Fibroblast of skin of back (primary cell): ENCODE data around the gene PIK3R6.
"Not testable (repeated sequence)": the region's sequence is repeated elsewhere in the genome, so short reads cannot be mapped to it uniquely, and the experiment has no call there.

ENCODE experiments used
- DNase-seq: peaks from one replicate; pipeline ENCODE4 v3.0.0-alpha.2; 2013

The PIK3R6 gene

GRCh38 chr17:8872705-8873435 lies 5.4 kb upstream of the PIK3R6 start:
- DNase-seq: no peak

DNA sequence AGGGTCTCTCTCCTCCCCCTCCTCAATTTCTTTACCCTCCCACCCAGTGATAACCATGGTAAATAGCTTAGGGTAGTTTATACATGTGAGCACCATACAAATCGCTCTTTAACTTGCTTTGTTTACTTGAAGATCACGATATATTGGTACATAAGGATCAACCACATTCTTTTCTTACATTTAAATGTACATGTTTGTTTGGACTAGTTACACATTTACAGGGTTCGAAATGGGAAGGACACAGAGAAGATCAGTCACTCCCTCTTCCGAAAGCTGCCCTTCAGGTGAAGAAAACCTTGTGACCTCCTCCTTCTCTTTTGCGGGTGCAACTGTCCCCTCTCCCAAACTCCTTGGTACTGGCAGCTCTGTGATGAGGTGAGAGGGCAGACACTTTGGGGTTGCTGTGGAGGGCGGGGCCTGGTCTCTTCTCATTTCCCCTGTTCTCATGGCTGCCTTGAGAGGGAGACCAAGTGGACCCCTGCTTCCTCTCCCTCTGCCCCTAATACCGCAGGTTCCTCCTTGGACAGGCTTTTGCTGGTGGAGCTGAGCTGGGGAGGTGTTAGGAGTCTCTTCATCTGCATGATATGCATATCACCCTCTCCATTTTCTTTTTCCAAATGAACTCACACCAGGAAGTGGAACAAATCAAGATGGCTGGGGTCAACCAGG lies 4.7 kb upstream of the PIK3R6 start:
- DNase-seq: no peak

DNA sequence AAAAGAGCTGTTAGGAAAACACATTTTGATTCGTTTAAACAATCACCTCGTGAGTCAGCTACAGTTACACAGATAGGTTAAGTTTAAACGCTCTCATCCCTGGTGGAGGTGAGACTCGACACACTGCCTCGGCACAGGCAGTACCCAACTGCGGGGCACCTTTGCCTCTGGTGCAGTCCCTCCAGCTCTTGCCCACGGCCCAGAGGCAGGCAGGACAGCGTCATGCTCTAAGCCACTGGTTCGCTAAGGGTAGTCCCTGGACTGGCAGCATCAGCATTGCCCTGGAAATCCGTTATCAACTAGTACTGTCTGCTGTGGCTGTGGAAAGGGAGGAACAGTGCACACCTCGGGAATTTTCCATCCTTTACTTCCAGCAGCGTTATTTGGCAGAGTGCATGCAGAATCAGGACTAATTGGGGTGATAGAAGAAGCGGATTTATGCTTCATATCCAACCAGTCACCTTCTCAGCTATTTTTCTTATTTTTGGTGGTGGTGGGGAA lies 3.7 kb upstream of the PIK3R6 start:
- DNase-seq: no peak

GRCh38 chr17:8870406-8871040 lies 3.0 kb upstream of the PIK3R6 start:
- no peak for DNase-seq

GRCh38 chr17:8869114-8869815 lies 1.8 kb upstream of the PIK3R6 start:
- DNase-seq: no peak

DNA sequence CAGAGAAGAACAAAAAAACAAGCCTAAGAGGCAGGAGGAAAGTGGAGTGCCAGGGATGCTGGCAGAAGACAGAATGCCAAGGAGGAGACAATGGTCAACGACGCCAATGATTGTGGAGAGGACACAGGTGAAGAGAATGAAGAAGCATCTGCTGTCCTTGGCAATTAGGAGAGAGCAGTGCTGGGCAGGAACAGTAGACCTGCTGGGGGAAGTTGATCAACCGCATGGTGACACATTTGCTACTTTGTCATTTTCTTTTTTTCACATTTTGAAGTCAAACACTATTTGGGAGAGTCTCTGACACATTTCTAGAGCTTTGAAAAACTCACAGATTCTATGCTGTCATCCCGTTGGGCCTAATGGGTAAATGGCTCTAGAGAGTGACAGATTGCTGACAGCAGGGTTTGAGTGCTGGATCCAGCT lies 1.1 kb upstream of the PIK3R6 start:
- no peak for DNase-seq

GRCh38 chr17:8868092-8868491 lies 618 bp upstream of the PIK3R6 start:
- DNase-seq: no peak

GRCh38 chr17:8865811-8866210 lies 1.7 kb downstream of the PIK3R6 start:
- DNase-seq: no peak

DNA sequence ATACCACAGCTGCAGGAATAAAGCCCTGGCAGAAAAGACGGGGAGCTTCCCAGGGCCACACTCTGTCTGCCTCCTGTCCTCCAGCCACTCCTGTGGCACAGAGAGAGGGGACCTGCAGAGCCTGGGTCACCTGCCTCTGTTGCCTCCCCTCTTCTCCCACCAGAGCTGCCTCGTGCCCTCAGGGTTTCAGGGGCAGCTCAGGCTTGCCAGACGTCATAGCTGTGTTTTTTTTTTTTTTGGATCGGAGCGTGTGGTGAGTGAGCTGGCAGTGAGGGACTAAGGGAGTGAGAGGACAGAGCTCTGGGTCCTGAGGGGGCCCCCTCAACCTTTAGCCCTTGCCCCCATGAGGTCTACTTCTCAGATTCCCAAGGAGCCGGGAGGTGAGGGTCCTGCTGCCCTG lies 2.1 kb downstream of the PIK3R6 start:
- DNase-seq: no peak

DNA sequence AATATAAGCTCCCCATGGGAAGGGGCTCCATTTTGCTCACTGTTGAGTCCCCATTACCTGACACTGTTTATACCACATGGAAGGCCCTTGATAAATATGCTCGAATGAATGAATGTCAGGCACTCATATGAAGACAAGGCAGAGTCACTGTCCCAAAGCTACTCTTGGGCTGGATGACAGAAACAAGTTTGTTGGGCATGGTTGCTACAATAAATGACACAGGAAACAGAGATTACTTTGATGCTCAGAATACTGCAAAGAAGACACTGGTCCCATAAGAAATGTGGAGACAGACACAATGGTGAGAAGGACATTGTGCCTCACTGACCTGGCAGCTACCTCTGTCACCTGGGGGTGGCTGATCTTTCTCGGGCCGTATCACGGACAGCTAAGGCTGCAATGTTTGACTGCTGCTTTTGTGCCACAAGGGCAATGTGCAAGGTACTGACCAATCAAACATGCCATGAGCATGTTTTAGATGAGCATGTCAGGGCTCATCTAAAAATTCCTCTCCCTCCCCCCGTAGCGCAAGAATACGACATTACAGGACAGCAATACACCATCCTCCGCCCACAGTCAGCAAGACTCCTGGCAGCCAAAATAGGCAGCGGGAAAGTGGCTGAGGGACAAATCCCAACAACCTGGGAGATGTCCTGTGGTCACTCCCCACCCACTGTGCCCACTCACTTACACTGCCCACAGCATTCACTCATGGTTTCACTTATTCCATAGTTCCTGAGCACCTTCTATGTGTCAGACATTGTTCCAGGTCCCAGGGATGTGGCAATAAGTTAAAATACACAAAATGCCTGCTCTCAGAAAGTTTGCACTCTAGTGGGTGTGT lies 5.0 kb downstream of the PIK3R6 start:
- DNase-seq: no peak

DNA sequence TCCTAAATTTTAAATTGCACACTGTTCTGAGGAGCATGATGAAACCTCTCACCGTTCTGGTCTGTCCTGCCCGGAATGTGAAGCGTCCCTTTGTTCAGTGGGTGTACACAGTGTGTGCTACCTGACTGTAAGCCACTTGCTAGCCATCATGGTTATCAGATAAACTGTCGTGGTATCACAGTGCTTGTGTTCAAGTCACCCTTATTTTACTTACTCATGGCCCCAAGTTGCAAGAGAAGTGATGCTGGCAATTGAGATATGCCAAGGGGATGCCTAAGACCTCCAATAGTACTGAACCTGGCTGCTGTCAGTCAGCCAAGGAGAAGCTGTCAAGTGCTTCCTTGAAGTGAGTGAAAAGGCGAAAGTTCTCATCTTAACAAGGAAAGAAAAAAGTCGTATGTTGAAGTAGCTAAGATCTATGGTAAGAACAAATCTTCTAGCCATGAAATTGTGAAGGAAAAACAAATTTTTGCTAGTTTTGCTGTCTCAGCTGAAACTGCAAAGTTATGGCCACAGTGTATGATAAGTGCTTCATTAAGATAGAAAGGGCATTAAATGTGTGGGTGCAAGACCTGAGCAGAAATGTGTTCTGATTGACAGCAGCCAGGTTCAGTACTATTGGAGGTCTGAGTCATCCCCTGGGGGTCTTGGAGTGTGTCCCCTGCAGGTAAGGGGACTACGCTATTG lies 5.8 kb downstream of the PIK3R6 start:
- no peak for DNase-seq

DNA sequence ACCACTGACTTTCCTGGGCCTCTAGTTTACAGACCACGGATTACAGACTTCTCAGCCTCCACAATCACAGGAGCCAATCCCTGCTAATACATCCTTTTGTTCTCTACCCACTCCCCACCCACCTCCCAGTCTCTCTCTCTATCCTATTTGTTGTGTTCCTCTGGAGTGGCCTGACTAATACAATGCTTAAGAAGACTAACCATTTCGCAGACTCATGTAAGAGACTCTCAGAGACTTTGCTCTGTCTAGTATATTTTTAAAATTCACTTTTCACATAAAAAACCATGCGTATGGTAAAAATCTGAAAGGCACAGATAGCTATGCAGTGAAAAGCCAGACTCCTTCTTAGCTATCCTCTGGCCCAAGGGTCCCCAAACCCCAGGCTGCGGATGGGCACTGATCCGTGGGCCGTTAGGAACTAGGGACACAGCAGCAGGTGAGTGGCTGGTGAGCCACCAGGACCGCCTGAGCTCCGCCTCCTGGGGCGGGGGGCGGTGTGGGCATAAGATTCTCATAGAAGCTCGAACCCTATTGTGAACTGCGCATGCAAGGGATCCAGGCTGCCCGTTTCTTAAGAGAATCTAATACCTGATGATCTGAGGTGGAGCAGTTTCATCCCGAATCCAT lies 7.6 kb downstream of the PIK3R6 start:
- no peak for DNase-seq

DNA sequence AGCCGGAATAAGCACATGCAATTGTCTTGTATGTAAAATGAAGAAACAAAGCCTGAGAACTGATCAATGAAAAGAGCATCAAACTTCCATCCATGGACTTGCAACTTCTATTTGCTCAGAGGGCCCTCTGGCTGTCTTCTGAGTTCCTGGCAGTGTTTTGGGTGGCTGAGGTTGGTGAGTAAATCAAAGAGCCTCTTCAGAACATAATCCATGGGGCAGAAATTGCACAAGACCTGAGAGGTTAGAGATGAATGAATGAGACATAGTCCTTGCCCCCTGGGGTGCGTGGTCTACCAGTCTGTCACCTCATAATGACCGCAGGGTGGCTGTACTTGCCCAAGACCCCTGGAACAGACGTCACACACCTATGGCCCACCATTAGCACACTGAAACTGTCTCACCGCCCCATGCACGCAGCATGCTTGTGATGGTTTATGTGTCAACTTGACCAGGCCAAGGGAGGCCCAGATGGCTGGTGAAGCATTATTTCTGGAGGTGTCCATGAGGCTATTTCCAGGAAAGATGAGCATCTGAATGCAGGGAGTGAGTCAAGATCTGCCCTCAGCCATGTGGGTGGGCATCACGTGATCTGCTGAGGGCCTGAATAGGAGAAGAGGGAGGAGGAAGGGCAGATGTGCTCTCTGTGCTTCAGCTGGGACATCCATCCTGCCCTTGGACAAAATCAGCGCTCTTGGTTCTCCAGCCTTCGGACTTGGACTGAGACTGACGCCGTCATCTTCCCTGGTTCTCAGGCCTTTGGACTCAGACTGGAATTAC lies 8.3 kb downstream of the PIK3R6 start:
- DNase-seq: peak; percentile 69

GRCh38 chr17:8857919-8858318 lies 9.6 kb downstream of the PIK3R6 start:
- DNase-seq: peak; percentile 95

DNA sequence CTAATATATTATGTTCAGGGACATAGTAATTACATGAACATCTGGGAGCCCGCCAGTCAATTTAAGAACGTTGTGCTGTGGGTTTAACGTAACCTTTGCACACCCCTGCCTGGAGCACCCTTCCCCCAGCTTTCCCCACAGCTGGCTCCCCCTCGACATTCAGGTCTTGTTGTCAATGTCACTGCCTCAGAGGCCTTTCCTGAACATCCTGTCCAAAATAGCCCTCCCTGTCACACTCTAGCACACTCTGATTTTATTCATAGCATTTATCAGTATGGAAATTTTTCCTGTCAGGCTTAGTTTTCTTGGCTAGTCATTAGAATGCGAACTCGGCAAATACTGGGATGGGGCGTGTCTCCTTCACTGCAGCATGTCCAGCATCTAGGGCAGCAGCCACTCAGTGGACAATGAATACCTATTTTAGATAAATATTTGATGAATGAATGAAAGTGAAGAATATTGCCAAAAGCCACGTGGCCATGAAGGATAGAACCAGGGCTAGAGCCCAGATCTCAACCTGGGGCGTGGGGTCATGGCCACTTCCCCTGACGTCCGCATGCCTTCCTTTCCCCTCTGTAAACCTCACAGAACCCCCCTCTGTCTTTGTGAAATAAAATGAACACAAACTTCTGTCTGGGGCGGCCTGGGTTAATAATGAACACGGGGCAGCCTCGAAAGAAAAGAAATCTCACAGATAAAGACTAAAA lies 10.5 kb downstream of the PIK3R6 start:
- DNase-seq: peak; percentile 9

DNA sequence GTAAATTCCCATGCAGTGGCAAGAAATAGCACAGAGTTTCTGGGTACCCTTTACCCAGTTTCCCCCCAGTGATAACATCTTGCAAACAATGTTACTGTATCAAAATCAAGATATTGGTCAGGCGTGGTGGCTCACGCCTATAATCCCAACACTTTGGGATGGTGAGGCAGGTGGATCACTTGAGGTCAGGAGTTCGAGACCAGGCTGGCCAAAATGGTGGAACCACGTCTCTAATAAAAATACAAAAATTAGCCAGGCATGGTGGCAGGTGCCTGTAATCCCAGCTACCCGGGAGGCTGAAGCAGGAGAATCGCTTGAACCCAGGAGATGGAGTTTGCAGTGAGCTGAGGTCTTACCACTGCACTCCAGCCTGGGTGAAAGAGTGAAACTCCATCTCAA lies 11.3 kb downstream of the PIK3R6 start:
- DNase-seq: not testable (repeated sequence)

DNA sequence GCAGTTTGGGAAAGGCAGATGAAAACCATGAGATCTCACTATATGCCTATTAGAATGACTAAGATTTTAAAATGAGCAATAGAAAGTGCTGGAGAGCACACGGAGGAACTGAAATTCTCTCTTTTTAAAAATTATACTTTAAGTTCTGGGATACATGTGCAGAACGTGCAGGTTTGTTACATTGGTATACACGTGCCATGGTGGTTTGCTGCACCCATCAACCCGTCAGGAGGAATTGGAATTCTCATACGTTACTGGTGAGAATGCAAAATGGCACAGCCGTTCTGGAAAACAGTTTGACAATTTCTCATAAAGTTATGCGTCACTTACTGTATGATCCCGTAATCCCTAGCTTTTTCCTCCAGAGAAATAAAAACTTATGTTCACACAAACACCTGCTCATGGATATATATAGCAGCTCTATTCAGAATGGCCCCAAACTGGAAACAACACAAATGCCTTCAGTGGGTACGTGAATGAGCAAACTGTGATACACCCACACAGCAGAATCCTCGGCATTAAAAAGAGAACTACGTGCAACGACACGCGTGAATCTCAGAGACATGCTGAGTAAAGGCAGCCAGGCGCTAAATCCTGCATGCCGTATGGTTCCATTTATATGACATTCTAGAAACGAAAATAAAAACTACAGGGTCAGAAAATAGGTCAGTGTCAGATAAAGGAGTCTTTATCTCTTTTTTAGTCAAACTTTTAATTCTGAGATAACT lies 11.8 kb downstream of the PIK3R6 start:
- no peak for DNase-seq

GRCh38 chr17:8851600-8851999 lies 15.9 kb downstream of the PIK3R6 start:
- DNase-seq: no peak
